Measurements from ENCODE around the gene POU1F1.
A peak's percentile ranks its signal among the peaks of the same experiment; 100 is the strongest.
"Not testable (repeated sequence)": the region's sequence is repeated elsewhere in the genome, so short reads cannot be mapped to it uniquely, and the experiment has no call there.

POU1F1 gene

GRCh38 chr3:87276484-87276883 is at the start of gene POU1F1:
Gene POU1F1 (minus strand): TSS chr3:87276584. CDS start chr3:87276462, 122 bp downstream.
- DNase-seq, result no peak

GRCh38 chr3:87324609-87325008 is 48.2 kb upstream of the POU1F1 start:
- no peak for DNase-seq

GRCh38 chr3:87320756-87321626 is 44.6 kb upstream of the POU1F1 start:
- DNase-seq, result no peak

- peak; percentile 80 for DNase-seq
These were observed 42.2 kb upstream of the POU1F1 start for GRCh38 chr3:87318617-87319021.

GRCh38 chr3:87317779-87318178 is 41.4 kb upstream of the POU1F1 start:
- DNase-seq, result no peak

GRCh38 chr3:87313641-87314040 is 37.3 kb upstream of the POU1F1 start:
- no peak for DNase-seq

- DNase-seq, result no peak
These were observed 34.9 kb upstream of the POU1F1 start for GRCh38 chr3:87311309-87311708.

GRCh38 chr3:87309601-87310000 is 33.2 kb upstream of the POU1F1 start:
- DNase-seq, result peak; percentile 7

- no peak for DNase-seq
These were observed 31.4 kb upstream of the POU1F1 start for GRCh38 chr3:87307805-87308204.

- DNase-seq, result no peak
These were observed 29.1 kb upstream of the POU1F1 start for GRCh38 chr3:87305517-87305916.

GRCh38 chr3:87305031-87305430 is 28.6 kb upstream of the POU1F1 start:
- DNase-seq, result not testable (repeated sequence)

GRCh38 chr3:87298111-87298718 is 21.8 kb upstream of the POU1F1 start:
- DNase-seq, result peak; percentile 76

GRCh38 chr3:87288446-87288845 is 12.1 kb upstream of the POU1F1 start:
- DNase-seq, result no peak

GRCh38 chr3:87287011-87287410 is 10.6 kb upstream of the POU1F1 start:
- peak; percentile 57 for DNase-seq

- DNase-seq, result no peak
These were observed 3.6 kb downstream of the POU1F1 start for GRCh38 chr3:87272718-87273341.

GRCh38 chr3:87270908-87271700 is 5.3 kb downstream of the POU1F1 start:
- DNase-seq, result no peak

GRCh38 chr3:87269723-87270122 is 6.7 kb downstream of the POU1F1 start:
- no peak for DNase-seq

GRCh38 chr3:87268646-87269211 is 7.7 kb downstream of the POU1F1 start:
- no peak for DNase-seq

GRCh38 chr3:87267953-87268645 is 8.3 kb downstream of the POU1F1 start:
- DNase-seq, result no peak

GRCh38 chr3:87261925-87262324 is 14.5 kb downstream of the POU1F1 start:
- DNase-seq, result no peak

GRCh38 chr3:87260270-87260669 is 16.1 kb downstream of the POU1F1 start:
- peak; percentile 56 for DNase-seq

GRCh38 chr3:87250009-87250408 is 26.4 kb downstream of the POU1F1 start:
- DNase-seq, result no peak
